B cell (primary cell): ENCODE measurements around the gene RALGAPA2. TPM values are rescaled to one million over a fixed set of nuclear protein-coding genes. Genes with fewer than 3 reads are reported as not detected.

Source experiments
- ATAC-seq: fragments of 200-7000 bp; cut with Tn5 transposase; one replicate; pipeline ENCODE4 v1.10.0; 2021; ENCODE audit warnings: low read depth, mild to moderate bottlenecking, moderate number of reproducible peaks, moderate library complexity
- CTCF ChIA-PET: fragments of 350-600 bp; sonication (Branson Sonifier 250); formaldehyde crosslinking; loops from one replicate; lab custom pipeline; 2021; ENCODE audit warnings: antibody characterized with exemption, inconsistent platforms; lab: Charles Lee
- POLR2A ChIA-PET: fragments of 350-600 bp; sonication (Branson Sonifier 250); formaldehyde crosslinking; loops from one replicate; lab custom pipeline; 2021; ENCODE audit warnings: antibody characterized with exemption; lab: Charles Lee
- DNase-seq: peaks from one replicate; pipeline ENCODE4 v3.0.0; 2013
- H2AFZ ChIP-seq: 2 replicates; pipeline ENCODE4 v1.6.1; 2012; ENCODE audit warnings: mild to moderate bottlenecking, low read depth, low read length; ENCODE audit not compliant: insufficient read depth, poor library complexity, severe bottlenecking
- H3K27ac ChIP-seq, 2 donors: 1 replicate in 1 of 2; 2 replicates in 1 of 2; pipeline ENCODE4 v1.5.1; 2012 to 2013; ENCODE audit warnings: low read length in 2 of 2, mild to moderate bottlenecking in 2 of 2, moderate library complexity in 1 of 2
- H3K27me3 ChIP-seq, 4 experiments: fragments of 200-600 bp in 1 of 4; sonication (generic) in 1 of 4; replicated peaks in 1 of 4; 1 replicate in 2 of 4; 2 replicates in 2 of 4; pipeline versions ENCODE4 v1.6.1 to v1.7.0; 2013 to 2016; ENCODE audit warnings: low read length in 3 of 4, mild to moderate bottlenecking in 2 of 4, mixed read lengths in 1 of 4, moderate library complexity in 1 of 4; ENCODE audit not compliant: insufficient read depth in 4 of 4, control insufficient read depth in 3 of 4; ENCODE audit errors: control extremely low read depth in 1 of 4
- H3K36me3 ChIP-seq, 2 experiments: replicated peaks in 1 of 2; 1 replicate in 1 of 2; 2 replicates in 1 of 2; pipeline versions ENCODE4 v1.6.1 to v1.7.1; 2013; ENCODE audit warnings: low read length in 1 of 2; ENCODE audit not compliant: insufficient read depth in 2 of 2, control insufficient read depth in 1 of 2; ENCODE audit errors: control extremely low read depth in 1 of 2, extremely low read depth in 1 of 2
- H3K4me1 ChIP-seq, 2 donors: fragments of 200-600 bp in 1 of 2; sonication (generic) in 1 of 2; 1 replicate in 1 of 2; 2 replicates in 1 of 2; pipeline versions ENCODE4 v1.5.1 to v1.6.1; 2013 to 2017; ENCODE audit warnings: low read length in 2 of 2; ENCODE audit not compliant: control insufficient read depth in 2 of 2, insufficient read depth in 2 of 2
- H3K4me2 ChIP-seq: replicated peaks from 2 replicates; pipeline ENCODE3; 2012; ENCODE audit warnings: mild to moderate bottlenecking, low read depth, low read length; ENCODE audit not compliant: poor library complexity, severe bottlenecking
- H3K4me3 ChIP-seq, 5 experiments: fragments of 200-600 bp in 1 of 5; sonication (generic) in 1 of 5; 1 replicate in 3 of 5; 2 replicates in 2 of 5; pipeline versions ENCODE4 v1.5.1 to v1.7.0; 2011 to 2016; ENCODE audit warnings: low read length in 4 of 5, mild to moderate bottlenecking in 4 of 5, low read depth in 2 of 5, control low read depth in 1 of 5, moderate library complexity in 1 of 5; ENCODE audit not compliant: insufficient read depth in 1 of 5; ENCODE audit errors: control extremely low read depth in 1 of 5, extremely low read depth in 1 of 5
- H3K79me2 ChIP-seq: fragments of 200-600 bp; sonication (generic); one replicate; pipeline ENCODE4 v1.6.0; 2016; ENCODE audit warnings: low read length; ENCODE audit not compliant: control insufficient read depth, insufficient read depth
- H3K9ac ChIP-seq: fragments of 200-600 bp; sonication (generic); 2 replicates; pipeline ENCODE4 v1.6.1; 2017; ENCODE audit warnings: mild to moderate bottlenecking, low read length, moderate library complexity
- H3K9me3 ChIP-seq, 3 donors: one replicate each; pipeline versions ENCODE4 v1.6.1 to v1.7.1; 2013; ENCODE audit warnings: low read length in 2 of 3; ENCODE audit not compliant: control insufficient read depth in 2 of 3, insufficient read depth in 1 of 3; ENCODE audit errors: control extremely low read depth in 1 of 3
- H4K20me1 ChIP-seq: 2 replicates; pipeline ENCODE4 v1.6.0; 2012; ENCODE audit warnings: mild to moderate bottlenecking, low read length; ENCODE audit not compliant: insufficient read depth, control insufficient read depth, poor library complexity, severe bottlenecking
- H3K27ac Mint-ChIP-seq: one replicate; pipeline ENCODE4 v1.8.0; 2021; ENCODE audit warnings: mixed read lengths
- H3K27me3 Mint-ChIP-seq: one replicate; pipeline ENCODE4 v1.8.0; 2021; ENCODE audit warnings: mixed read lengths
- H3K4me1 Mint-ChIP-seq: one replicate; pipeline ENCODE4 v1.8.0; 2021; ENCODE audit warnings: mixed read lengths
- H3K4me3 Mint-ChIP-seq: one replicate; pipeline ENCODE4 v1.8.0; 2021; ENCODE audit warnings: mixed read lengths
- H3K9me3 Mint-ChIP-seq: one replicate; pipeline ENCODE4 v1.8.0; 2022; ENCODE audit warnings: mixed read lengths; ENCODE audit not compliant: insufficient read depth
- CTCF ChIP-seq: fragments of 200-600 bp; IDR thresholded peaks from one replicate; pipeline ENCODE4 v1.8.0; 2022; ENCODE audit warnings: antibody characterized with exemption, mild to moderate bottlenecking
- EZH2 ChIP-seq: IDR thresholded peaks from 2 replicates; pipeline ENCODE4 v1.6.1; 2012; ENCODE audit warnings: borderline replicate concordance, low read depth, mild to moderate bottlenecking, moderate library complexity, low read length; ENCODE audit not compliant: insufficient read depth, poor library complexity, severe bottlenecking
- WGBS: methylation state at CpG from one replicate; pipeline ENCODE4 v1.1.5; 2013; ENCODE audit warnings: missing lambda C conversion rate; ENCODE audit not compliant: insufficient coverage; 5-methylcytosine and 5-hydroxymethylcytosine counted together
- intact Hi-C: fragments of 100-400 bp; cut with micrococcal nuclease; formaldehyde crosslinking; loops from one replicate; pipeline ENCODE4 v1.10.0; 2022
- polyA plus RNA-seq: library from polyadenylated mRNA; depleted of rRNA; stranded (reverse); fragments of >200 nt; gene quantifications from 2 replicates; pipeline ENCODE4 v1.2.3, GENCODE V29; 2012
- total RNA-seq, 2 donors: library from RNA; stranded (reverse); fragments of 120-200 nt in 1 of 2; gene quantifications; 1 replicate in 1 of 2; 2 replicates in 1 of 2; pipeline versions ENCODE4 v1.2.3 to v1.2.4, GENCODE V29; 2013 to 2022

The RALGAPA2 gene
- total and polyA plus RNA-seq, 2 donors (not counting 1 experiment from before 2014, with no cell fraction given): 6.4 to 33.1 TPM

GRCh38 chr20:20752712-20753111, 40.3 kb upstream of the RALGAPA2 start:
- H2AFZ ChIP-seq: no peak overlapping the region
- Mint-ChIP-seq H3K27ac (no peak overlapping the region), H3K4me3 (no peak overlapping the region), H3K9me3 (no peaks in the 10 kb centered on the region), H3K4me1 (peaks cover 6% of the 10 kb centered on the region), H3K27me3 (peaks cover 4% of the 10 kb centered on the region)
- H3K4me2 ChIP-seq: no peak overlapping the region
- no peak for TF ChIP-seq CTCF
- no peak for TF ChIP-seq EZH2
- no peak overlapping the region for H3K4me3 ChIP-seq
- no peak overlapping the region for H3K27ac ChIP-seq
- ATAC-seq (no peak), DNase-seq (no peak)
- no peaks in the 10 kb centered on the region for H4K20me1 ChIP-seq
- H3K36me3 ChIP-seq: no peaks in the 10 kb centered on the region
- no peaks in the 10 kb centered on the region for H3K79me2 ChIP-seq
- H3K9ac ChIP-seq: no peak overlapping the region
- intact Hi-C loops: no loop called here
- POLR2A ChIA-PET: no interaction called here
- H3K9me3 ChIP-seq: peaks cover 0 to 16% (median 12%) of the 10 kb centered on the region in 3 donors
- H3K4me1 ChIP-seq: no peaks in the 10 kb centered on the region
- H3K27me3 ChIP-seq: peaks cover 0 to 4% (median 0%) of the 10 kb centered on the region in 4 experiments
- whole genome bisulfite sequencing: no CpG with 5 or more reads among the region's 5 CpGs
- CTCF ChIA-PET: no interaction called here

- no peak overlapping the region for H3K4me2 ChIP-seq
- H3K27ac ChIP-seq: no peak overlapping the region
- no peak overlapping the region for H3K4me3 ChIP-seq
- no peak overlapping the region for H3K4me3 Mint-ChIP-seq
- H3K4me1 Mint-ChIP-seq: peaks cover 8% of the 10 kb centered on the region
- ATAC-seq (no peak), DNase-seq (no peak)
- no peaks in the 10 kb centered on the region for H3K9me3 Mint-ChIP-seq
- TF ChIP-seq CTCF: no peak
- no peak for TF ChIP-seq EZH2
- H2AFZ ChIP-seq: no peak overlapping the region
- intact Hi-C loops: no loop called here
- H3K36me3 ChIP-seq: no peaks in the 10 kb centered on the region
- WGBS: 67% methylated on average over 1 of the region's 1 CpG
- CTCF ChIA-PET: no interaction called here
- H3K79me2 ChIP-seq: no peaks in the 10 kb centered on the region
- peaks cover 0 to 16% (median 12%) of the 10 kb centered on the region in 3 donors for H3K9me3 ChIP-seq
- H4K20me1 ChIP-seq: no peaks in the 10 kb centered on the region
- no peak overlapping the region for H3K27ac Mint-ChIP-seq
- H3K4me1 ChIP-seq: peaks cover 7 to 9% of the 10 kb centered on the region in 2 donors
- POLR2A ChIA-PET: no interaction called here
- no peak overlapping the region for H3K9ac ChIP-seq
- peaks cover 0 to 4% (median 0%) of the 10 kb centered on the region in 4 experiments for H3K27me3 ChIP-seq
- peaks cover 8% of the 10 kb centered on the region for H3K27me3 Mint-ChIP-seq
Measured at GRCh38 chr20:20747298-20747697, 34.9 kb upstream of the RALGAPA2 start.
